Measurements from ENCODE around the gene SPAG16.

DNA sequence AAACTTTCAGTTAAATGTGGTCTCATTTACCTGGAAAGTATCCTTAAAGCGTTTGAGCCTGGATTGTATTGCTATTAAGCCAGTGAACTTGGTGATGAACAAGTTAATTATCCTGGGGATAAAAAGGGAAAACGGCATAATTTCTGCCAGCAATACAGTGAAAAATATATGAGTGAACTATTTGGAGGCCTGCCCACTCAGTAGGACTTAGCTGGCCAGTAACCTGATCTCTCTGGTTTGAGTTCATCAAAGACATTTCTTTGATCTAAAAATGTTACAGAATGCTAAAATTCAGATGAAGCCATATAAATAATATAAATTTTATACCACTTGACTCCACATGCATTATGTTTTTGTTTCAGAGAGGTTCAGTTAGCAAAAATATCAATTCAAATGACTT is 885.5 kb downstream of the SPAG16 start:
- TF ChIP-seq POLR2A (IDR thresholded peaks at IDR 0.05; ENCODE audit: low read depth, low read length) (no peak), TAF1 (IDR thresholded peaks at IDR 0.05; ENCODE audit: borderline replicate concordance, low read depth, low read length) (no peak), POLR2AphosphoS5 (IDR thresholded peaks at IDR 0.05; ENCODE audit: low read depth, low read length) (no peak)
